Hematopoietic multipotent progenitor cell treated with erythropoietin and hydrocortisone succinate and interleukin-3 and kit ligand, for 8 days (in vitro differentiated cells): ENCODE data around the gene STXBP6.
"Not testable (repeated sequence)": the region's sequence is repeated elsewhere in the genome, so short reads cannot be mapped to it uniquely, and the experiment has no call there.

Experiments
- DNase-seq: peaks from one replicate; pipeline ENCODE4 v3.0.0-alpha.2; 2015

The STXBP6 gene

DNA sequence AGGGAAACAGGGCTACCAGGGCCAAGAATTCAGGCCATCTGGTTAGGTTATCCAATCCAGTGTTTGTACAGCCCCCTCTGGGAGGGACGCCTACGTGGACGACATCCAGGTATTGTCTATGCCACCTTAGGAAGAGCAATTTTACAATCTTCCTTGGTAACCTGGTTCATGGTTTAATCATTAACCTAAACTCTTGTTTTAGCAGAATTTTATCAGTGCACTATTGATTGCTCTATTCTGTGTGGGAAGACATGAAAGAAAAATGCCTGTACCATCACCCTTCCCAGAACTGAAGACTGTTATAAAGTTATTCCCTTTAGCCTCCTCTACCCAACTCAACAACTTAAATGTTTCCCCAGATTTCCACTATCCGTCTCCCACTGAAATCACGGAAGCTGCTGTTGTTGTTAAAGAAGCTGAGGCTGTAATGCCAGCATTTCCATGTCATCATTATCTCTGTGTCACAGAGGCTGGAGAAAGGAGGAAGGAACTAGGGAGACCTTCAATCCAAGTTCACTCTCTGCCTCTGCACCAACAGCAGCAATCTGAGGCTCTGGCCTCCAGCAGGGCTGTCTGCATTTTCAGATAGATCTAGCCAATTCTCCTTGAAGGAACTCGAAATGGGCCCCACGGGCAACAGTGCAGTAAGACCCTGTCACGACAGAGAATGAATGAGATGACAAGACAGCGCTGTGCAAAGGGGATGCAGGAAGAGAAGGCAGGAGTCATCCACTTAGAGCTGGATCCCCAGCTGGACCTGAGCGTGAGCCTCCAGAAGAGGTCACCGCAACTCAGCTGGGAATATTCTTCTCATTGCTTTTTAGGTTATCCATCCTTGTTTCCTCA is 232.5 kb downstream of the STXBP6 start:
- peak; percentile 18 for DNase-seq

GRCh38 chr14:24816929-24817211 is 233.1 kb downstream of the STXBP6 start:
- no peak for DNase-seq

DNA sequence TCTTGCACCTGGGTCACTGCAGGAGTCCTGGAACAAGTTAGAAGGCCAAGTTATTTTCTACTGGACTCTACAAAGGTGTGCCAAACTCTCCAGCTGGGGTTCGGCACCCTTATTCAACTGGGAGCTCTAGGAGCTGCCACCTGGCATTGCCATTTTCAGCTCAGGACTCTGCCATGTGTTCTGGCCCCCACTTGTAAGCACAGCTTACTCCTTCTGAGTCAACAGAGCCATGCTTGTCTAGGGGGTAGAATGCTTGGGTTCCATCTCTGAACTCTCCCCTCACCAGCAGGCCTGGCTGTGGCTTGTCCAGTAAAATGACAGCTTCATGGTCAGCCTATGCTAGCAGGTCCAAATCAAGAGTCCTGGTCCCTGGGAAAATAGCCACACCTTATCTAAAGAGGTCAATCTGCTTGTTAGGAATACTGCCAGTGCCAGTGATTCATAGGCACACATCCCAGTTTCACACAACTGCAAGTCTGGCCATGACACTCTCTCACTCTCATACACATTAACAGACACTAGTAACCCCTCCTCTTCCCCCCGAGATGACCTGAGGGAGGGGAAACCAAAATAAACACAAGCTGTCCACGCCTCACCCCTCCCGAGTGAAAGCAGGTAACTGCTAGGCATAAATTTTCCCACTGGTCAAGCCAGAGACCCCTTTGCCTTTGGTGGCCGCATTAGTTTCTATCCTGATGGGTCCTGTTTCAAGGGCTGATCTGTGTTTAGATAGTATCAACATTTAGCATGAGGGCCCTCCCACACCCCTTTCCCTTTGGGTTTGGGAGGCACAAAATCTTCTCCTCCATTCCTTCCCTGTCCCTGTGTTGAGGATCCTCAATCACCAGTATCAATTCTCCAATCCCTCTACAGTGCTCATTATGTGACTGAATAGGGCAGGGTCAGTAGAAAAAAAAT is 233.7 kb downstream of the STXBP6 start:
- no peak for DNase-seq

- no peak for DNase-seq
Observed at GRCh38 chr14:24815543-24815942, 234.4 kb downstream of the STXBP6 start.

DNA sequence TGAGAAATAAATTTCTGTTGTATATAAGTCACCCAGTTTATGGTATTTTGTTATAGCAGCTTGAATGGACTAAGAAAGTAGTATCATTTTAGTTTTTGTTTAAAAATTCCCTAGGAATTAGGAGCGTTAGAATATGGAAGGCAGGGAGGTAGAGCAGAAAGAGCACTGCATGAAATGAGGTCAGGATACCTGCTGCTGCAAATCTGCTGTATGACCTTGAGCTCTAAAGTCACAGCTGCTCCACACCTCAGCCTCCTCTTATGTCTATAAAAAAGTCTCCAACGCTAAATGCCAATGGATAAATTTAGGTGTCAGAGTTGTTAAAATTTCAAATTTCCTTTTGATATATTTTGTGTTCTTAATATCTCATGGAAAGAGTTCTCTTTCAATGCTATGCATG is 235.0 kb downstream of the STXBP6 start:
- no peak for DNase-seq

DNA sequence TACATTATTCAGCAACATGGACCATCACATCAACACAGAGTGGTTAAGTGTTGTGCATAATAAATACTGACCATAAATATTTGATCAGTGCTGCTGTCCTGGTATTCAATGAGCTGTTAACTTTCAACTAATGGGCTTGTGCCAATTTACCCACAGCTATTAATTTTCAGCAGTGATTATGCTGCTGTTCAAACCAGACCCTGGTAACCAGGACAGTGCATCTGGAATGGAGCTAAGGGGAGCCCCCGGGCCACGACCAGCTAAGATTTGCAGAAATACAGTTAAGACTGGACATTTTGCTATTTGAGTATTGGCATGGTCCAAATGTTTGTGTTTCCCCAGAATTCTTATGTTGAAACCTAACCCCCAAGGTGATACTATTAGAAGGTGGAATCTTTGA is 235.6 kb downstream of the STXBP6 start:
- no peak for DNase-seq

- no peak for DNase-seq
Observed at GRCh38 chr14:24813819-24814259, 236.1 kb downstream of the STXBP6 start.

GRCh38 chr14:24813089-24813815 is 236.7 kb downstream of the STXBP6 start:
- no peak for DNase-seq

GRCh38 chr14:24809135-24809534 is 240.8 kb downstream of the STXBP6 start:
- DNase-seq, result no peak

GRCh38 chr14:24808412-24808811 is 241.5 kb downstream of the STXBP6 start:
- no peak for DNase-seq

- peak; percentile 73 for DNase-seq
Observed at GRCh38 chr14:24806061-24806678, 243.8 kb downstream of the STXBP6 start.

GRCh38 chr14:24804552-24805212 is 245.3 kb downstream of the STXBP6 start:
- no peak for DNase-seq

DNA sequence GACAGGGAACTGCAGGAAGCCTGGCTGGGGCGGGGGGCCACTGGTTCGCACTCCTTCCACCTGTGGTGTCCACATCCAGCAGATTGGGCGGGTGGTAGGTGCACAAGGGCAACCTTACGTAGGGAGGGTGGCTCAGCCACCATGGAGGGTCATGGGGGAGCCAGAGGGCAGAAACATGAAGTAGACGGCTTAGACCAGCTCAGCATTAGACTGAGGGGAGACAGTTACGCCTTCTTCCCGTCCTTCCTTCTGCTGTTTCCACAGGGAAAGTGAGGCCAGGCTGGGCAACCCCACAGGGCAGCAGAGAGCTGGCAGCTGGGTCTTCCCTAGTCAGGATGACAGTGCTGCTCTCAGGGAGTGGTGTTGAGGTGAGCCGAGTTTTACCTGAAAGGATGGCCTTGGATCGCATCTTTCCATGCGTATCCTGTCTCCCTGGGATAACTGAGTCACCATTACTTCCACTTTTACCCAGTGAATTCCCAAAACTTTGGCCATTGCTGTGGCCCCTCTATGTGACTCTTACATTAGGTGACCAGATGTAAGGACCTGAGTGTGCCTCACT is 245.9 kb downstream of the STXBP6 start:
- DNase-seq, result no peak

DNA sequence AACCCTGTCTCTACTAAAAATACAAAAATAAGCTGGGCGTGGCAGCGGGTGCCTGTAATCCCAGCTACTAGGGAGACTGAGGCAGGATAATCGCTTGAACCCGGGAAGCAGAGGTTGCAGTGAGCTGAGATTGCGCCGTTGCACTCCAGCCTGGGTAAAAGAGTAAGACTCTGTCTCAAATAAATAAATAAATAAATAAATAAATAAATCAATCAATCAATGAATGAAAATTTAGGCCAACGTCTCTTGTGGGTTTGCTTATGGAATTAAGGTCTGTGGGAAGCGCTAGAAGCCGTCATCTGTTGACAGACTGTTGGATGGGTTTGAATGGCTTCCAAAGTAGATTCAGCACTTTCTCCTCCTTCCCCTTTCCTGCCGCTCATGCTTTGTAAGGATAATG is 246.5 kb downstream of the STXBP6 start:
- not testable (repeated sequence) for DNase-seq

GRCh38 chr14:24802236-24802635 is 247.7 kb downstream of the STXBP6 start:
- no peak for DNase-seq

DNA sequence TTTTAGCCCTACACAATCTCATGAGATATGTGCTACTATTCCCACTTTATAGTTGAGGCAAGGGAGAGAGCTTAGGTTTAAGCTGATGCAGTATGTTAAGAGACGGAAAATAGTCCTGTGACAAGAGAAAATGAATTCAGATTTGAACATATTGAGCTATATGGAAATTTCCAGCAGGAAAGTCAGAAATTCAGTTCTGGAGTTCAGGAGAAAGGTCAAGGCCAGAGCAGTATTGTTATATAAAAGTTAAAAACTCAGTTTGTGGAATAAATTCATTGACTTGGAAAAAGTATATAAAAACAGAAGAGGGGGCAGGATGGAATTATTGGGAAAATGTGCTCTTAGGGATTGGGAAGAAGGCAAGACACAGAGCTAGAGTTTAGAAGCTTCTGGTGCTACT is 248.9 kb downstream of the STXBP6 start:
- no peak for DNase-seq

- no peak for DNase-seq
Observed at GRCh38 chr14:24798911-24799462, 251.0 kb downstream of the STXBP6 start.

DNA sequence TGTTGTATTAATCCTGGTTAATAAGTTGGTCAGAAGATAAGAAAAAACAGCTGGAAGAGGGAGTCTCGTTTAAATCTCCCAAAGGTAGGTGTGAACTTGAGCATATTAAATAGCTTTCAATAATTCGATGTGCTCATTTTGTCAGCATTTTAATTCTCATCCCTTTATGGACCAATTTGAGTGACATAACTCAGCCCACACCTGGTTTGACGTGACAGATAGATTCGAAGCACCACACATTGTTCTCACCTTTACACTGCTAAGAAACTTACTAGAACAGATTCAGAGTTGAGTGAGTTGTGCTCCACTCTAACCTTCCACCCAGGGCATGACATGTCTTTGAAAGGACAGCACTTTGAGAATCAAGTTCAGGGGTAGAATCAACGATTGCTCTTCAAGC is 254.5 kb downstream of the STXBP6 start:
- no peak for DNase-seq

- DNase-seq, result no peak
Observed at GRCh38 chr14:24794644-24795305, 255.2 kb downstream of the STXBP6 start.

- DNase-seq, result no peak
Observed at GRCh38 chr14:24790196-24790595, 259.8 kb downstream of the STXBP6 start.

- DNase-seq, result no peak
Observed at GRCh38 chr14:24789378-24789884, 260.5 kb downstream of the STXBP6 start.
